ENCODE measurements around the gene TRIM72. TPM values are rescaled to one million over a fixed set of nuclear protein-coding genes. Genes with fewer than 3 reads are reported as not detected.

The TRIM72 gene
- total RNA-seq, 1 donor from 2014 or later, result not detected

GRCh38 chr16:31250782-31251384 is 37.0 kb downstream of the TRIM72 start:
- Mint-ChIP-seq H3K9me3 (ENCODE audit: unreplicated experiment) (no peaks in the 10 kb centered on the region), H3K36me3 (ENCODE audit: unreplicated experiment) (no peaks in the 10 kb centered on the region), H3K27me3 (ENCODE audit: unreplicated experiment) (peaks cover 23% of the 10 kb centered on the region), H3K4me1 (ENCODE audit: unreplicated experiment) (no peaks in the 10 kb centered on the region), H3K4me3 (ENCODE audit: unreplicated experiment) (no peak overlapping the region), H3K27ac (ENCODE audit: unreplicated experiment) (no peak overlapping the region)
- TF ChIP-seq CTCF (IDR thresholded peaks at IDR 0.05), result no peak
- no peak for DNase-seq (ENCODE audit: extremely low spot score, unreplicated experiment)

- Mint-ChIP-seq H3K27ac (ENCODE audit: unreplicated experiment) (no peak overlapping the region), H3K36me3 (ENCODE audit: unreplicated experiment) (no peaks in the 10 kb centered on the region), H3K4me1 (ENCODE audit: unreplicated experiment) (no peaks in the 10 kb centered on the region), H3K4me3 (ENCODE audit: unreplicated experiment) (no peak overlapping the region), H3K9me3 (ENCODE audit: unreplicated experiment) (no peaks in the 10 kb centered on the region), H3K27me3 (ENCODE audit: unreplicated experiment) (peaks cover 18% of the 10 kb centered on the region)
- DNase-seq (ENCODE audit: extremely low spot score, unreplicated experiment), result no peak
- TF ChIP-seq CTCF (IDR thresholded peaks at IDR 0.05), result no peak
These were observed 37.5 kb downstream of the TRIM72 start for GRCh38 chr16:31251435-31251834.

- H3K36me3 Mint-ChIP-seq (ENCODE audit: unreplicated experiment), result no peaks in the 10 kb centered on the region
- no peaks in the 10 kb centered on the region for H3K9me3 Mint-ChIP-seq (ENCODE audit: unreplicated experiment)
- no peak for DNase-seq (ENCODE audit: extremely low spot score, unreplicated experiment)
- TF ChIP-seq CTCF (IDR thresholded peaks at IDR 0.05), result no peak
- H3K4me1 Mint-ChIP-seq (ENCODE audit: unreplicated experiment), result no peaks in the 10 kb centered on the region
- H3K27ac Mint-ChIP-seq (ENCODE audit: unreplicated experiment), result no peak overlapping the region
- no peak overlapping the region for H3K4me3 Mint-ChIP-seq (ENCODE audit: unreplicated experiment)
- peaks cover 12% of the 10 kb centered on the region for H3K27me3 Mint-ChIP-seq (ENCODE audit: unreplicated experiment)
These were observed 39.7 kb downstream of the TRIM72 start for GRCh38 chr16:31253642-31254045.

- Mint-ChIP-seq H3K4me1 (ENCODE audit: unreplicated experiment) (no peaks in the 10 kb centered on the region), H3K36me3 (ENCODE audit: unreplicated experiment) (no peaks in the 10 kb centered on the region), H3K27me3 (ENCODE audit: unreplicated experiment) (peaks cover 19% of the 10 kb centered on the region), H3K9me3 (ENCODE audit: unreplicated experiment) (no peaks in the 10 kb centered on the region), H3K27ac (ENCODE audit: unreplicated experiment) (no peak overlapping the region), H3K4me3 (ENCODE audit: unreplicated experiment) (no peak overlapping the region)
- no peak for DNase-seq (ENCODE audit: extremely low spot score, unreplicated experiment)
- TF ChIP-seq CTCF (IDR thresholded peaks at IDR 0.05), result no peak
These were observed 42.5 kb downstream of the TRIM72 start for GRCh38 chr16:31256466-31256865.

- Mint-ChIP-seq H3K27ac (ENCODE audit: unreplicated experiment) (no peak overlapping the region), H3K9me3 (ENCODE audit: unreplicated experiment) (no peaks in the 10 kb centered on the region), H3K27me3 (ENCODE audit: unreplicated experiment) (peaks cover 21% of the 10 kb centered on the region), H3K4me1 (ENCODE audit: unreplicated experiment) (no peaks in the 10 kb centered on the region), H3K36me3 (ENCODE audit: unreplicated experiment) (no peaks in the 10 kb centered on the region), H3K4me3 (ENCODE audit: unreplicated experiment) (no peak overlapping the region)
- DNase-seq (ENCODE audit: extremely low spot score, unreplicated experiment), result no peak
- no peak for TF ChIP-seq CTCF (IDR thresholded peaks at IDR 0.05)
These were observed 44.4 kb downstream of the TRIM72 start for GRCh38 chr16:31258366-31258765.

Data from osteocyte (in vitro differentiated cells).